Measurements from ENCODE around the gene TMEM203. TPM values are rescaled to one million over a fixed set of nuclear protein-coding genes. Genes with fewer than 3 reads are reported as not detected.
A peak's percentile ranks its signal among the peaks of the same experiment; 100 is the strongest.

TMEM203 gene
- total RNA-seq, 4 donors from 2014 or later, result 21.6 to 29.1 (median 27.1) TPM

DNA sequence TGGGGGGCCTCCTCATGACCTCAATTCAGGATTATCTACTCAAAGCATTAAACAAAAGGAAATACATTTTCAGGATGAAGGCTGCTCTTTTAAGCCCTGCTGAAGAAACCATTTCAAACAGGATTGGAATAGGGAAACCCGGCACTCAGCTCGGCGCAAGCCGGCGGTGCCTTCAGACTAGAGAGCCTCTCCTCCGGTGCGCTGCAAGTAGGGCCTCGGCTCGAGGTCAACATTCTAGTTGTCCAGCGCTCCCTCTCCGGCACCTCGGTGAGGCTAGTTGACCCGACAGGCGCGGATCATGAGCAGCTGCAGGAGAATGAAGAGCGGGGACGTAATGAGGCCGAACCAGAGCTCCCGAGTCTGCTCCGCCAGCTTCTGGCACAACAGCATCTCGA is 720 bp downstream of the TMEM203 start:
- ATAC-seq (ENCODE audit: low FRiP score) (no peak), DNase-seq (ENCODE audit: low spot score) (no peak)
- TF ChIP-seq CTCF (IDR thresholded peaks at IDR 0.05), result no peak

- ATAC-seq (ENCODE audit: low FRiP score), result no peak
- DNase-seq (ENCODE audit: low spot score), result no peak
- no peak for TF ChIP-seq CTCF (IDR thresholded peaks at IDR 0.05)
Measured at GRCh38 chr9:137202966-137203365, 2.5 kb downstream of the TMEM203 start.

DNA sequence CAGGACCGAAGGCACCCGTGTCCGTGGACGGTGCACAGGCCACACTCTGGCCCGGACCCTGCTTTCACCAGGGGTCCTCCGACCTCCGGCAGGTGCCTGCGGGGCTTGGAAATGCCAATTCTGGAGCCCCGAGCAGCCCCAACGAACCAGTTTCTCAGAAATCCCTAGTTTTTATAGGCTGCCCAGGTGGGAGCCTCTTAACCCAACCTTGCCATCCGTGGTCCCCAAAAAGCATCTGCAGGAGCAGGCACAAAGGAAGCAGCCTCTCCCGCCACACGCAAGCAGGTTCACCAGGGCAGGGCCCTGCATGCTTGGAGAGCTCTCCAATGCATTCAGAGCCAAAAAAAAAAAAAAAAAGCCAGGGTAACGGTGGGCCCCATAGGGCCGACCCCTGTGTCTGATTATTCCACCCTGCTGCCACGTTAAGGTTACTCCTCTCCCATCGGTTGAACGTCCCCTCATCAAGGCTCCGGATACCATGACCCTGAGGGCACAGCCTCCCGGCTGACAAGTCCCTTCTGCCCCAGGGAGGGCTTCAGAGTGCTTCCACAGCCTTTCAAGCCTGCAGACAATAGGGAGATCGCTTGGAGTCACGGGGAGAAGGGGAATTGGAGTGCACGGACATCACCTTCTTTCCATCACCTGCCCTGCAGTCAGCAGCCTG is 4.1 kb downstream of the TMEM203 start:
- DNase-seq (ENCODE audit: low spot score) (no peak), ATAC-seq (ENCODE audit: low FRiP score) (no peak)
- TF ChIP-seq CTCF (IDR thresholded peaks at IDR 0.05), result no peak

DNA sequence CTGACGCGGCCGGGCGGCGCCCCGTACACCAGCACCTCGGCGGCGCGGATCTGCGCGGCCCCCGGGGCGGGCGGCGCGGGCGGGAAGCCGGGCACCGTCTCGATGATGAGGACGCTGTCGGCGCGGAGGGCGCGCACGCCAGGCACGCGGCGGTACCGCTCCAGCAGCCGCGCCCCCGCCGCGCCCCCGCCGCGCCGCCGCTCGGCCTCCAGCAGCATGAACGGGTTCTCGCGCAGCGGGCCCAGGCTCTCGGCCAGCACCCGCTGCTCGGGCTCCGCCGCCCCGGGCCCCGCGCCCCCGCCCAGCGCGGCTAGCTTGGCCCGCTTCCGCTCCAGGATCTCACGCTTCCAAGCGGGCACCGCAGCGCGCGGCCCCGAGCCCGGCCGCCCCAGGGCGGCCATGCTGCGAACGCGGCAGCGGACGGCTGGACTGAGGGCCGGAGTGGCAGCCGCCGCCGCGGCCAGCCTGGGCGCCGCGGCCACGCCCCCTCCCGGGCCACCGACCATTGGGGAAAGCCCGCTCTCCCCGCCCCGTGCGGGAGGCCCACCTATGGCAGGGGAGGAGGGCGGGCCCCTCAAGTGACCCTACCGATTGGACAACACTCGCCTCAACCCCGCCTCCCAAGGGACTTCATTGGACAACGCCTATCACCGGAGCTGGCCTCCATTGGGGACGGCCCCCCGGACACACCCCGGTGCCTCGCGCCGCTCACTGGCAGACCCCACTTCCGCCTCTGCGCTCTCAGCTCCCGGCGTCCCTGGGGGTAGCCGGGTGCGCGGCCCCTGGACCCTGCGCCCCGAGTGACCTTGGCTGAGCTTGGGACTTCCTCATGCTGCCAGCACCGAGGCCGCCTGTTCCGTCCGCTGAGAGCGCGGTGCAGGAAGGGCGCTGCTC is 4.9 kb downstream of the TMEM203 start, which contains the start of gene TPRN:
TSS of gene TPRN (minus strand) at position 431 of the 894 bp plus-strand sequence. CDS start at position 401, 30 bp downstream.
- DNase-seq (ENCODE audit: low spot score) (peak; percentile 94), ATAC-seq (ENCODE audit: low FRiP score) (peak; percentile 99)
- TF ChIP-seq CTCF (IDR thresholded peaks at IDR 0.05), result no peak

DNA sequence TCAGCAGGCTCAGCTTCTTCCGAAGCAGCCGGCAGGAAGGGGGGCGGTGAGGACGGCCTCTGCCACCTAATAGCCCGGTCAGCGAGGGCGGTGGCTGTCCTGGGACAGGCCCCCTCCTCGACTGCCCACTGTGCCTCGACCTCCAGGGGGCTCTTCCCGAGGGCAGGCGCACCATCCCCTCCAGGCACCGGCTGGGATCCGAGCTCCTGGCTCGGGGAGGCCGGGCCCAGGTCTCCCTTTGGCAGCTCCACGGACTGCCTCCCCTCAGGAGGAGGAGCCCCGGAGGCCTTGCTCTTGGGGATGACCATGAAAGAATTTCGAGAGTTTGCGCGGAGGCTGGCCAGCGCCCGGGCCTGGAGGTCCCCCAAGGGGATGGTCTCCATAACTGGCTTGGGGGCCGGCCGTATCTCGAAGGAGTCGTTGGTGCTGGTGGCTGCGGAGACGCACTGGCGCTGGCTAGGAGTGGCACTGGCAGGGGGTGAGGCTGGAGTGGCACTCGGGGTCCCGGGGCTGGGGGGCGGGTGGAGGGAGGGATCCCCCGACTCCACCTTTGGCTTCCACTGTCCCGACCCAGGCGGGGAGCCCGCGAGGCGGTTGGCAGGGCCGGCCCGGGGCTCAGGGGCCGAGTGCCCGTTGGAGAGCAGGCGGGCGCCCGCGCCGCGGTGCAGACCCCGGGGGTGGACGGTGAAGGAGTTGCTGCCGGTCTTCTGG is 5.9 kb downstream of the TMEM203 start:
- TF ChIP-seq CTCF (IDR thresholded peaks at IDR 0.05), result no peak
- ATAC-seq (ENCODE audit: low FRiP score) (no peak), DNase-seq (ENCODE audit: low spot score) (no peak)

DNA sequence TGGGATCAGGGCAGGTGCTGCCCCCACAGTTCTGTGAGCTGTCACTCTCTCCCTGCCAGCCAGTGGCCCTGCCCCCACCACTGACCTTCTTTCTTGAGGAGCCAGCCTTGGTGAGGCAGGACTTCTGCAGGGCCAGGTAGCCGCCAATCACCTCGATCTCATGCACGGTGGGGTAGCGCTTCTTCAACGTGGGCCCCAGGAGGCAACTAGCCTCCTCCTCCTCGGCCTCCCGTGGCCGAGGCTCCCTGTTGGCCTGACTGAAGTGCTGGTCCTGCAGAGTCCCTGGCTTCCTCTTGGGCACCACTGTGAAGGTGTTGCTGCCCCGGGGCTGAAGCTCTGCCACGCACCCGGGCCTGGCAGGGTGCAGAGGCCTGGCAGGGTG is 6.6 kb downstream of the TMEM203 start:
- DNase-seq (ENCODE audit: low spot score) (no peak), ATAC-seq (ENCODE audit: low FRiP score) (no peak)
- no peak for TF ChIP-seq CTCF (IDR thresholded peaks at IDR 0.05)

Measured in omental fat pad (tissue), 4 donors.